SKM-1 treated with dmso at 0.1 percent for 144 hours (cell line): ENCODE results near the gene SKIDA1.

Experiments used
- DNase-seq: peaks from one replicate; lab custom pipeline; 2025; ENCODE audit not compliant: unreplicated experiment; lab: John Stamatoyannopoulos, UW

SKIDA1 gene

GRCh38 chr10:21502348-21502740, 23.1 kb downstream of the SKIDA1 start:
- DNase-seq: no peak

DNA sequence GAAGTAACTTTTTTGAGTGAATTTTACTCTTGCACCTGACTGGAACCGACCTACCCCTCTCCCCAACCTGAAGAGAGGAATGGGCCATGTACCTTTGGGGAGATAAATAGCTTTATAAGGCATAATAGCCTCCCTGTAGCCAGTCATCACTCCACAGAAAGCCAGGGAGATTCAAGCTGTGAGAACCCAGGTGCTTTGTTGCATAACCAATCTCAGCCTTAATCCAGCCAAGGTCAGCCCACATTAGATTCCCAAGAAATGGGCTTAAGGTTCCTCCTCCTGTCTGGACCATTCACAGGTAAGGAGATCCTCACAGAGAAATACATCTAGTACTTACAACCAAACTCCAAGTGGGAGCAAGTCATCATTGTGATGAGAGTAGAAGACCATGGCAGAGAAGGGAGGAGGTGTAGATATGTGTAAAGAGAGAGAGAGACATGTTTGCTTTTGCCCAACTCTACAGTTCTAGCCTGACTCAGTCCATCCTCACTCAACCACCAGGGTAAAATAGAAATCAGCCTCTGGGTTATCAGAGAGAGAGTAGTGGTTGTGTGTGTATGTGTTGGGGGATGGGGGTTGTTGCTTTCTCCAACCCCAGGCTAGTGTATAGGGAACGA, 23.6 kb downstream of the SKIDA1 start:
- no peak for DNase-seq

GRCh38 chr10:21501091-21501490, 24.4 kb downstream of the SKIDA1 start:
- no peak for DNase-seq

DNA sequence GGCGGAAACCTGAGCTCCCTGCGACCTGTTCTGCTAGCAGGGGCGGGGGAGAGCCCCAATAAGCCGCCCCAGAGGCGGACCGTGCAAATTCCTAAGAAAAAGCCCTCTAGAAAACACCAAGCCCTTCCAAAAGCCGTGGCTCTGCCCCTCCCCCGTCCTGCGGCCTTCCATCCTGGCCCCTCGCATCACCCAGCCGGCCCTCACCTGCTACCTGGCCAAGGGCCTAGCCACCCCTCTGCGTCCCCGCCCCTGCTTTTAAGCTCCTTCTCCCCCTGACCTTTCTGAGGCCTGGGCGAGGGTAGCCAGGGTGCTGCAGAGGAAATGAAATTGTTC, 24.9 kb downstream of the SKIDA1 start:
- no peak for DNase-seq

DNA sequence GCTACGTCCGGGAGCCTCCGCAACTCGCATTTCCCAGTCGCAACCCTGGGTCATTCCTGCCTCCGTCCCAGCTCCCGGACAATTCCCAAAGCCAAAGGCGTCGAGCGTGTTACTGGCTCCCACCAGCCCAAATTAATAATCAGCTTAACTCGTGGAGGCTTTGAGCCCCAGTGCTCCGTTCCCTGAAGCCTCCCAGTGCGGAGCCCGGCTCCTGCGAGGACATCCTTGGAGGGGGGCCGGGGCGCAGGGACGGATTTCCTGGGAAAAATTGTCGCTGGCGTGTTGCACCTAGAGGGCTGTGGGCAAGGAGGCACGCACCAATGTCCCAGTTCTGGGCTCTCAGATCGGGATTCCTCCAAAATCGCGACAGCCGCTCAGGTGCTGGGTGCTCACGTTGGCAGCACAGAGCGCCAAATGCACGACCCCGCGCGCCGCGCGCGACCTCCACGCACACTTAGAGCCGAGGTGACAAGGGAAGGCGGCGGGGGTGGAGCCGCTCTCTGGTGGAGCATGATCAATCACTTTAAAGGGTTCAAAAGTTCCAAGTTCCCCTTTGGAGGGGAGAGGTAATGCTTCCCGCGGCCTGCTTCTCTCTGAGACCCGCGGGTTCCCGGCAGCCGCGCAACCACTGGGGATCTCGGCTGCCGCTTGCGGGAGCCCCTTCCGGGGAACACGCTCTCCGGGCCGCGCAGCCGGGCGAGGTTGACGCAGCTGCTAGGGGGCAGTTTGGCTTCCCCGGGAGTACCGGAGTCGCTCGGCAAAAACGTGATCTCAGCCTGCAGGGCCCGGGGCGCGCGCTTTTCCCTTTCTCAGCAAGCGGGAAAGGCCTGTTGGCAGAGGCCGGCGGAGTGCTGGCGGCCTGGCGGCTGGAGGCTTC, 25.5 kb downstream of the SKIDA1 start:
- DNase-seq: no peak

DNA sequence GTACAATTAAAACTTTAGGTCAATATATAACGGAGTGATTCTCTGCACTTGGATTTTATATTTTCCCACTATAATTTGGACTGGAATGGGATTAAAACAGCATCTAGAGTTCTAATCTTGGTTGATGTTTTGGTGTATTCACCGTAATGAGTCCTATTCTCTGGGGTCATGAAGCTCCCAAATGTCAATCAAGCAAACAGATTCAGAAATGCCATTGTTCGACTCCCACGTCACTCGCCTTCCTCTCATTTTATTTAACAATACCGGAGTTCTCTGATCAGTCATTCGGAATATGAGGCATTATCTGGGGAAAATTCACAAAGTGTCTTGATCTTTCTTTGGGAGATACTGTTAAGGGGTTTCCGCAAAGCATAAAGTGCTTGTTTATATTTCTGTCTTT, 26.5 kb downstream of the SKIDA1 start:
- DNase-seq: no peak

DNA sequence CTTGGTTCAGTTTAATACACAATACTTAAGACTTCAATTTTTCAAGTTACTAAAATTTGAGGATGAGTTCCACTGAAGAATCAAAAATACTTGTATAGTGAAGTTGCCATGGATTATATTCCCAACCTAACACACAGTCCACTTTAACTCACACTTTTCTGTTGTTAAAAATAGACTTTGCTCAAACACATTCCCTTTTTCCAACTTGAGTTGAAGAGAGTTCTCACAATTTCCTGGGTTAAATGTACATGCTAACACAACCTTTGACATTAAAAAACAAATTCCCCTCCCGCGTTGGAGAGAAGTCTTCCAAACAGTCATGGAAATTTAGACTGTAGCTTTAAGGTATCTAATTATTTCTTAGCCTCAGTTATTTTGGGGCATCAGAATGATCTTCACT, 27.1 kb downstream of the SKIDA1 start:
- no peak for DNase-seq

- no peak for DNase-seq
These were observed 28.2 kb downstream of the SKIDA1 start for GRCh38 chr10:21497177-21497807.

GRCh38 chr10:21496343-21497176, 28.9 kb downstream of the SKIDA1 start:
- no peak for DNase-seq

GRCh38 chr10:21495752-21496342, 29.6 kb downstream of the SKIDA1 start:
- DNase-seq: no peak

DNA sequence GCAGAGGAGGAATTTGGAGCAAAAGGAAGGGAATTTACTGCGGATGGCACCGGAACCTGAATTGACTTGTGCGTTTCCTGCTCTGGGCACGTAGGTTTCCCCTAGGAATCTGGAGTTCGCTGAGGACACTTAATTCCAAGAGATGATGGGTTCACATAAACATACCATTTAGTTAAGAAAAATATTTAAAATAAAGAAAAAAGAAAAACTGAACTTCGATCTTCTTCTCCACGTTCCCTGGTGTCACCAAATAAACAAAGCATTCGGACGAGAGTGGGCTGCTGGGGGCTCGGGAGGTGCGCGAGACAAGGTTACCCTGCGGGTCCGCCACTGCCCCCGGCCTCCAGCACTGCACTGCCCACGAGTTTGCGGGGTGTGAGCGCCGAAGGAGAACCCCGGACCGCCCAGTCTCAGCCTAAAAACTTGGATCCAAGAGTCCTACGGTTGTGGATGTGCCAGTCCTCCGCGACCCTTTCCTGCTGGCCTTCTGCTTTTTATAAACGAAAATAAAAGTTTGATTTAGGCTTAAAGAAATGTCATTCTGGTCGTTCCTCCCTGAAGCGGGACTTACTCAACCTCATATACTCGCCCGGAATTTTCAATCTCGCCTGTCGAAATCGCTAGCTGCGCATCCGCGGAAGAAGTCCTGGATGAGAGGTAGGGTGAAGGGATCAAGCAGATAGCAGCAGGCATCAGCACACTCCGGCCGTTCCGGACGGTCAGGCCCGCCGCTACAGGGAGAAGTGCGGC, 30.3 kb downstream of the SKIDA1 start:
- DNase-seq: no peak

DNA sequence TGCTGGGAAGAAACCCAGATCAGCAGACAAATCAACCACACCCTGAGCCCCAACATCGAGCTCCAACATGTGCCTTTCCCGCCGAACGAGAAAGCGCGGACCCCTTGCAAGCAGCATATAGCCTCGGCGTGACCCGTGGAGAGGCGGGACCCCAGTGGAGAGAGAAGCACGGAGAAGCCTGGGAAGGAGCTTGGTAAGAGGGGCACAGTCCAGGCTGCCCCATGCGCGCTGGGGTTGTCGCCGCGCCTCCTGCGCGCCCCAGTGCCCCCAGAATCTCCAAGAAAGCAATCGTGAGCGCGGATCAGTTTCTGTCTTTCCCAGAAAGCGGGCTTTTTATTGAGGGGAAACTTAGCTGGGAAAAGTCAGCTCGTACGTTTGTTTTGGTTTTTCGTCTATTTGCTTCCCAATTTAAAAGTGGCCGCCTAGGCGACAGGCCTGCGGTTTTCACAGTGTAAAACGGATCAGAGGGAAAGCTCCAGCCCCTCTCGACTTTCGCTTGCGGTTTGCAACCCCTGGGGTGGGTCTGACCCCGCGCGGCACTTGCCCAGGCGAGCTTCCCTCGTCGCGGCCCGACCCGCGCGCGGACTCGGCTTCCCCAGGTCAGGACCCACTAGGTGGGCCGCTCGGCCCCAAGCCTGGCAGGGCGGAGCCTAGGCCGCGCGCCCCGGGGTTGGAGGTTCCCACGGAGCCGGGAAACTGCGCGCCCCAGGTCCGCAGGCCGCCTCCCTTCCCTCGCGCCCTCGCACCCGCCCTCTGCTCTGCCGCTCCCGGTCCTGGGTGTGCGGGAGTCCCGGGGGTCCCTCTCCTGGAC, 31.1 kb downstream of the SKIDA1 start:
- DNase-seq: no peak

DNA sequence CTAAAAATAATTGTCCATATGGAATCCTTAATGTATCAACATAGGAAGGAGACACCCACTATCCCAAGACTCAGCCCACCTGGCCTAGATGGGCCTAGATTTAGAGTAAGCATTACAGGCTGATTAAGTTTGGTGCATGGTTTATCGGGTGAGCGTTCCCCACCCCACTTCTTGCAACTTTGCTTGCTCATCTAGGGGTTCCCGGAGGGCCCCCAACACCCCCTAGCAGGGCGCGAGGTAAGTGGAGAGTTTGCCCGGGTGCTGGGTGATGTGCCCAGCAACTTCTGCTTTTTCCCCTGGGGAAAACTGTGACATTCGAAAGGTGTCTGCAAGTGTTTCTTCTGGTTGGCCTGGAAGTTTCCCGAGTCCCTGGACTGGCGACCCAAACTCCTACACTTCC, 31.7 kb downstream of the SKIDA1 start:
- DNase-seq: no peak

DNA sequence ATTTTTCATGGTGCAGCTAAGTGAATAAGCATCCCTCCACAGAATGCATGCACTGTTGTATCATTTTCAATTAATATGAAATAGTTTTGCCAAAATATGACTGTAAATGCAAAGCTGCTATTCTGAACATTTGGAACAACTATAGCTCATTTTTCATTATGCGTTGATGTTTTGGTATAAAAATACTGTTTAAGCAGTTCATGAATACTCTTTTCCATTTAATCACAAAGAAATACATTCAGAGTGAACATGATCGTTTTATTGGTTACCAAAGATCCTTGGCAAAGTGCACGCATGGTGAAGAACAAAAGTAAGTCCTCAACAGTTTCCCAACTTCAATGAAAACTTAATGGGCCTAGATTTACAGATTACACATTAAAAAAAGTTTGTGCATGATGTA, 33.1 kb downstream of the SKIDA1 start:
- DNase-seq: no peak

GRCh38 chr10:21490711-21491105, 34.8 kb downstream of the SKIDA1 start:
- DNase-seq: no peak

DNA sequence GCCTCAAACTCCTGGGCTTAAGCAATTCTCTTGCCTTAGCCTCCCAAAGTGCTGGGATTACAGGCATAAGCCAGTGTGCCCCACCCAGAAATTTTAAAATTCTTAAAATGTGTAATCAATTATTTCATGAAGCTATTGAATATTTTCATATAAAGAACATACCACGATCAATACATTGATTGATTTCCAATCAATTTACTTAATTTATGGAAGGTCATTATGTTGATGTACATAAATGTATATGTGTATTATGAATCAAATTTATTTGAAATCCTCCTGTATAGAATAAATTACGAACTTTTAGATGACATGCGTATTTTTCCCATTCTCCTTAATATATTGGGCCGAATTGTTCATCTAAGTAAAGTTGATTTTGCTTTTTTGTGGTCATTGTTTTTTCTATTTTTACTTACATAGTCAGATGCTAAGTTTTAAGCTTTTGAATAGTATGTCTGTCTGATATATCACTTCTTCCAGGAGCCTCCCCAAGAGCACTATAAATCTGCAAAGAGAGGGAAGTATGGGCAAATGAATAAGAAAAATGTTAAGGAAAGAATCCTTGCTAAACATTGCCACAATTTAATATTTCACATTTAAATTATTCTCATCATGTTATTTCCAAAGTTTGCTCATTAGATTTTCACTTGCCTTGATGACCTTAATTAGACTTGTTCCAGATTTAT, 35.3 kb downstream of the SKIDA1 start:
- DNase-seq: no peak

GRCh38 chr10:21488957-21489446, 36.5 kb downstream of the SKIDA1 start:
- DNase-seq: no peak

DNA sequence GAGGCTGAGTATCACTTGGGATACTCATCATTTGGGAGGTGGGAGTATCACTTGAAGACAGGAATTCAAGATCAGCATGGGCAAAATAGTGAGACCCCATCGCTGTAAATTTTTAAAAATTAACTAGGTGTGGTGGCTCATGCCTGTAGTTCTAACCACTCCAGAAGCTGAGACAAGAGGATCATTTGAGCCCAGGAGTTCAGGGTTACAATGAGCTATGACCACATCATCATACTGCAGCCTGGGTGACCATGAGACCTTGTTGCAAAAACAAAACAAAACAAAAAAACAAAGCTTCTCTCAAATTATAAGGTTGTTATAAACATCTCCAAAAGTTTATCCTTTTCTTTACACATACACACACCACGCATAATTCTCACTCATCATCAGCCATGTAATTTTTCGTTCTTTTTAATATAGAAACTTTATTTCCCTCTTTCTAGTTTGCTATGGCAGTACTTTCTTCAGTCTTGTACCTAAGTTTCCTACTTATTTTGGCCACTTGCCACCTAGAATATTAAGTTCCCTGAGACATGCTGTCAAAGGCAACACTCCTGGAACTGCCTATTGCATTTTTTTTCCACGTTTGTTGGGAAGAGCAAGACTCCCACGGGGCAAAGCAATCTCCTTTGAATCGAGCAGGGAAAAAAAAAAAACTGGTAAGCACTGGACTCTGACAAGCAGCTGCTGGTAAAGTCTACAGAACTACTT, 37.1 kb downstream of the SKIDA1 start:
- no peak for DNase-seq
